MCF 10A (cell line): ENCODE measurements around the gene ENO1. TPM values are rescaled to one million over a fixed set of nuclear protein-coding genes. Genes with fewer than 3 reads are reported as not detected.
A peak's percentile ranks its signal among the peaks of the same experiment; 100 is the strongest.

Experiments used
- BruUV-seq: library from RNA; stranded (reverse); fragments of 400-500 nt; replicated peaks from 2 replicates; lab custom pipeline; 2021; lab: Mats Ljungman, UMichigan
- CTCF ChIA-PET: fragments of 300-600 bp; sonication (Branson Sonifier 250); formaldehyde crosslinking; extraction: SDS; loops from one replicate; lab custom pipeline; 2021; ENCODE audit warnings: antibody characterized with exemption, inconsistent platforms; lab: Yijun Ruan, JAX
- POLR2A ChIA-PET: fragments of 300-600, 350-650 bp; sonication (Branson Sonifier 250); formaldehyde crosslinking; extraction: SDS; loops from one replicate; lab custom pipeline; 2020; ENCODE audit warnings: antibody characterized with exemption, inconsistent platforms; lab: Yijun Ruan, JAX
- DNase-seq: peaks from one replicate; pipeline ENCODE4 v3.0.0-alpha.2; 2018; ENCODE audit not compliant: unreplicated experiment
- H3K27ac Mint-ChIP-seq: one replicate; pipeline ENCODE4 v1.8.0; 2022; ENCODE audit warnings: mild to moderate bottlenecking, low read depth, mixed read lengths; ENCODE audit not compliant: unreplicated experiment
- H3K27me3 Mint-ChIP-seq: one replicate; pipeline ENCODE4 v1.8.0; 2022; ENCODE audit warnings: mixed read lengths; ENCODE audit not compliant: insufficient read depth, unreplicated experiment
- H3K36me3 Mint-ChIP-seq: one replicate; pipeline ENCODE4 v1.8.0; 2022; ENCODE audit warnings: mild to moderate bottlenecking, moderate library complexity, mixed read lengths; ENCODE audit not compliant: insufficient read depth, unreplicated experiment
- H3K4me1 Mint-ChIP-seq: one replicate; pipeline ENCODE4 v1.8.0; 2022; ENCODE audit warnings: mixed read lengths; ENCODE audit not compliant: insufficient read depth, unreplicated experiment
- H3K4me3 Mint-ChIP-seq: one replicate; pipeline ENCODE4 v1.8.0; 2022; ENCODE audit warnings: mild to moderate bottlenecking, moderate library complexity, mixed read lengths; ENCODE audit not compliant: unreplicated experiment
- H3K9me3 Mint-ChIP-seq: one replicate; pipeline ENCODE4 v1.8.0; 2022; ENCODE audit warnings: mixed read lengths; ENCODE audit not compliant: unreplicated experiment
- intact Hi-C: fragments of 100-400 bp; cut with micrococcal nuclease; formaldehyde crosslinking; loops from 2 replicates; pipeline ENCODE4 v1.14.1; 2022
- total RNA-seq: library from RNA; stranded (reverse); gene quantifications from 2 replicates; pipeline ENCODE4 v1.2.3, GENCODE V29; 2022
- TF ChIP-seq, protein P1 (sequence below): fragments of 200-600 bp; IDR thresholded peaks from one replicate; pipeline ENCODE4 v1.8.0; 2022; ENCODE audit warnings: antibody characterized with exemption, mild to moderate bottlenecking; ENCODE audit not compliant: unreplicated experiment

ENO1 gene
- total RNA-seq, 1 experiment from 2014 or later: 2,811 TPM

DNA sequence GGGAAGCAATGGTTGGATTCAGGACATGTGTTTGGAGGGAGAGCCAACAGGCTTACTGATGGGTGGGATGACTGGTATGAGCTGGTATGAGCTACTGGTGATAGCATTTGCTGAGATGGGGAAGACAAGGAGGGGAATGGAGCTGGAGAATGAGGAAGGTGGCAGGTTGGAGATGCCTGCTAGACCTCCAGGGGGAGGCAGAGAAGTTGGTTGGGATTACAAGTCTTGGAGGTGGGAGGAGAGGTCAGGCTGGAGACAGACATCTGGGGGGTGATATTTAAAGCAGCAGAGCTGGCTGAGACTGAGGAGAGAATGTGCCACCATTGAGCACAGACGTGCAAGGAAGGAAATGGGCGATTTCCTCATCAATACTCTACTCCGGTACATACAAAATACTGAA lies 31.8 kb upstream of the ENO1 start:
- ChIA-PET POLR2A (interaction anchor here (1.2 to 2.7 kb wide), 4 partner anchors 32 to 43 kb away, joined by 3 to 62 read pairs (median 6); partner anchors contain the start of gene ENO1), CTCF (interaction anchor here (1.1 to 1.2 kb wide), 2 partner anchors 34 to 191 kb away, joined by 3 to 6 read pairs; no protein-coding TSS in a partner anchor)
- no peaks in the 10 kb centered on the region for H3K27me3 Mint-ChIP-seq
- TF ChIP-seq, protein P1, sequence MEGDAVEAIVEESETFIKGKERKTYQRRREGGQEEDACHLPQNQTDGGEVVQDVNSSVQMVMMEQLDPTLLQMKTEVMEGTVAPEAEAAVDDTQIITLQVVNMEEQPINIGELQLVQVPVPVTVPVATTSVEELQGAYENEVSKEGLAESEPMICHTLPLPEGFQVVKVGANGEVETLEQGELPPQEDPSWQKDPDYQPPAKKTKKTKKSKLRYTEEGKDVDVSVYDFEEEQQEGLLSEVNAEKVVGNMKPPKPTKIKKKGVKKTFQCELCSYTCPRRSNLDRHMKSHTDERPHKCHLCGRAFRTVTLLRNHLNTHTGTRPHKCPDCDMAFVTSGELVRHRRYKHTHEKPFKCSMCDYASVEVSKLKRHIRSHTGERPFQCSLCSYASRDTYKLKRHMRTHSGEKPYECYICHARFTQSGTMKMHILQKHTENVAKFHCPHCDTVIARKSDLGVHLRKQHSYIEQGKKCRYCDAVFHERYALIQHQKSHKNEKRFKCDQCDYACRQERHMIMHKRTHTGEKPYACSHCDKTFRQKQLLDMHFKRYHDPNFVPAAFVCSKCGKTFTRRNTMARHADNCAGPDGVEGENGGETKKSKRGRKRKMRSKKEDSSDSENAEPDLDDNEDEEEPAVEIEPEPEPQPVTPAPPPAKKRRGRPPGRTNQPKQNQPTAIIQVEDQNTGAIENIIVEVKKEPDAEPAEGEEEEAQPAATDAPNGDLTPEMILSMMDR: no peak
- no peaks in the 10 kb centered on the region for H3K36me3 Mint-ChIP-seq
- BruUV-seq: no TSS peak
- peak overlapping the region; percentile 43 for H3K4me3 Mint-ChIP-seq
- peak overlapping the region; percentile 74 for H3K27ac Mint-ChIP-seq
- intact Hi-C loops: loop anchor here (5.0 kb wide), 1 partner anchor 38 kb away; no protein-coding TSS in a partner anchor
- DNase-seq: no peak
- no peaks in the 10 kb centered on the region for H3K9me3 Mint-ChIP-seq
- peaks cover 30% of the 10 kb centered on the region for H3K4me1 Mint-ChIP-seq

DNA sequence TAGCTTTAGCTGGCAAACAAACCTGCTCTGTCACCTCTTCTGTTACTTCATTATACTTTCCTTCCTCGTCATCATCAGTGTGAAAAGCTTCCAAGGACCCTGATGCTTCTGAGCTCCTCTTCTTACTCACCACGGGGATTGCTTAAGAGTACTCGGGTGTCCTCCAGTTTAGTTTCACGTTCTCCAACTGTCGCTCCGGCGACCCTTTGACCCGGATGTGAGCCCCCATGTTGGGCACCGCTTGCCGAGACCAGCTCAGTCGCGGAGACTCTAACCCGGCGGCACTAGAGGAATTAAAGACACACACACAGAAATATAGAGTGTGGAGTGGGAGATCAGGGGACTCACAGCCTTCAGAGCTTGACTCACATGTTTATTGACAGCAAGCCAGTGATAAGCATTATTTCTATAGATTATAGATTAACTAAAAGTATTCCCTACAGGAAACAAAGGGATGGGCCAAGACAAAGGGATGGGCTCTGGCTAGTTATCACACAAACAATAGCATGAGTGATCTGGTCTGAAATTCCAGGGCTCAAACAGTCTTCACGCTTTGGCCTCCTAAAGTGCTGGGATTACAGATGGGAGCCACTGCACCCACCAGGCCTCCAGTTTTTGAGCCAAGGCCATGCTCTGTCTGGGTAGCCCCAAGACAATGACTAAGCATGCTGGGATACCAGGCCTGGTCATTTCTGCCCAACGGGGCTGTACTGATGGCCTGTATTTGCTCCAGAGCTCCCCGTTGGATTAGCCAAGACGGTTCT lies 30.1 kb upstream of the ENO1 start:
- Mint-ChIP-seq H3K4me3 (no peak overlapping the region), H3K9me3 (no peaks in the 10 kb centered on the region), H3K27ac (no peak overlapping the region), H3K4me1 (peaks cover 38% of the 10 kb centered on the region), H3K27me3 (no peaks in the 10 kb centered on the region), H3K36me3 (peaks cover 4% of the 10 kb centered on the region)
- ChIA-PET POLR2A (interaction anchor here (0.6 to 2.4 kb wide), 5 partner anchors 16 to 207 kb away, joined by 3 to 18 read pairs (median 4); partner anchors contain the start of gene ENO1), CTCF (interaction anchor here (1.0 to 1.2 kb wide), 2 partner anchors 18 to 202 kb away, joined by 3 read pairs; no protein-coding TSS in a partner anchor)
- DNase-seq: peak; percentile 53
- TF ChIP-seq, protein P1: no peak
- intact Hi-C loops: no loop called here
- no TSS peak for BruUV-seq

DNA sequence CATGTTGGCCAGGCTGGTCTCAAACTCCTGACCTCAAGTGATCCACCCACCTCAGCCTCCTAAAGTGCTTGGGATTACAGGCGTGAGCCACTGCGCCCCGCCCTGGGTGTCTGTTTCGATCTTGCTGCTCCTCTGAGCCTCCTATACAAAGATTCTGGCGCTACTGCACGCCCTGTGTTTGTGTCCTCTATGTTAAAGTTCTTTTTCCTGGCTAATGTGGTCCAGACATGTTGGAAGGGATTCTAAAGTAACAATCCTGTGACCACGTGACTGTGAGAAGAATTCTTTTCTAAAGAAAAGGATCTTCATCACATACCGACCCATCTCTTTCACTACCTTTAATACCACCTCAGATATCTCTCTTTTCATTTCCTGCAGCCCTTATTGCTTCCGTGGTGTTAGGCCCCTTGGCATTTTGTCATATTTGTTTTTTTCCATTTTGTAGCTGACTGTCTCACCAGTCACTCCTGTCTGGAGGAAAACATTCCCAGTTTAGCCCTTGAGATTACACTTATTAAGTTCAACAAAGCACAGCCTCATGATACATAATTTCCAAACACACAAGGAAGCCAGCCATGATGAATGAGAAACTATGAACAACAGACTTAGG lies 27.2 kb upstream of the ENO1 start:
- H3K27ac Mint-ChIP-seq: peak overlapping the region; percentile 80

More for the DNA sequence above, 27.2 kb upstream of the ENO1 start:
- no peak for DNase-seq
- H3K36me3 Mint-ChIP-seq: peaks cover 5% of the 10 kb centered on the region
- BruUV-seq: no TSS peak
- TF ChIP-seq, protein P1: no peak
- intact Hi-C loops: no loop called here
- H3K27me3 Mint-ChIP-seq: no peaks in the 10 kb centered on the region
- no peaks in the 10 kb centered on the region for H3K9me3 Mint-ChIP-seq
- no peak overlapping the region for H3K4me3 Mint-ChIP-seq
- CTCF ChIA-PET: interaction anchor here (0.7 to 1.1 kb wide), 2 partner anchors 11 to 109 kb away, joined by 3 to 4 read pairs; no protein-coding TSS in a partner anchor
- POLR2A ChIA-PET: interaction anchor here (0.6 to 8.3 kb wide), 6 partner anchors 15 to 231 kb away, joined by 3 to 125 read pairs (median 4); partner anchors contain the start of gene ENO1
- peaks cover 43% of the 10 kb centered on the region for H3K4me1 Mint-ChIP-seq
